H1 (cell line): ENCODE measurements around the gene TMEM82. TPM values are rescaled to one million over a fixed set of nuclear protein-coding genes. Genes with fewer than 3 reads are reported as not detected.

Experiments used
- CTCF ChIA-PET: fragments of 300-600 bp; sonication (Branson Sonifier 250); formaldehyde crosslinking; loops from one replicate; lab custom pipeline; 2021; ENCODE audit not compliant: partially characterized antibody; lab: Charles Lee
- POLR2A ChIA-PET: fragments of 300-600 bp; sonication (Branson Sonifier 250); formaldehyde crosslinking; loops from one replicate; lab custom pipeline; 2021; ENCODE audit warnings: inconsistent platforms; ENCODE audit not compliant: partially characterized antibody; lab: Charles Lee
- DNase-seq, 2 experiments: peaks; one replicate each; pipeline versions ENCODE4 v3.0.0 to v3.0.0-alpha.2; 2010 to 2022; ENCODE audit warnings: low spot score in 2 of 2, low read depth in 1 of 2, mixed read lengths in 1 of 2
- FAIRE-seq: peaks from 2 replicates; lab custom pipeline; 2011; peaks lifted over from hg19 to GRCh38; lab: Jason Lieb, UNC
- H2AFZ ChIP-seq: 2 replicates; pipeline ENCODE4 v1.8.1; 2012; ENCODE audit warnings: low read length, inconsistent platforms
- H2AK5ac ChIP-seq: 2 replicates; pipeline ENCODE4 v1.6.1; 2013; ENCODE audit warnings: low read depth, low read length
- H2BK120ac ChIP-seq: replicated peaks from 2 replicates; pipeline ENCODE3; 2013; ENCODE audit warnings: low read depth, low read length, inconsistent platforms
- H2BK12ac ChIP-seq: 2 replicates; pipeline ENCODE4 v1.6.1; 2013; ENCODE audit warnings: low read depth, low read length
- H2BK15ac ChIP-seq: 2 replicates; pipeline ENCODE4 v1.6.1; 2013; ENCODE audit warnings: low read length
- H2BK20ac ChIP-seq: 2 replicates; pipeline ENCODE4 v1.6.1; 2013; ENCODE audit warnings: low read length
- H2BK5ac ChIP-seq: 2 replicates; pipeline ENCODE4 v1.6.1; 2013; ENCODE audit warnings: low read depth, low read length
- H3K14ac ChIP-seq: 2 replicates; pipeline ENCODE4 v1.6.1; 2013; ENCODE audit warnings: inconsistent platforms; ENCODE audit not compliant: insufficient read length
- H3K18ac ChIP-seq: 2 replicates; pipeline ENCODE4 v1.6.1; 2013; ENCODE audit warnings: low read length; ENCODE audit errors: extremely low read depth
- H3K23ac ChIP-seq: 2 replicates; pipeline ENCODE4 v1.6.1; 2013; ENCODE audit warnings: inconsistent platforms; ENCODE audit not compliant: insufficient read length
- H3K23me2 ChIP-seq: 2 replicates; pipeline ENCODE4 v1.6.1; 2013; ENCODE audit warnings: low read depth, low read length
- H3K27ac ChIP-seq: 2 replicates; pipeline ENCODE4 v1.6.1; 2011; ENCODE audit warnings: low read depth, low read length, inconsistent platforms
- H3K27me3 ChIP-seq, 4 experiments: replicated peaks in 1 of 4; 1 replicate in 1 of 4; 2 replicates in 3 of 4; pipeline versions ENCODE4 v1.6.1 to v1.8.1; 2011 to 2013; ENCODE audit warnings: low read length in 3 of 4, mild to moderate bottlenecking in 3 of 4, inconsistent platforms in 2 of 4, mixed read lengths in 2 of 4, moderate library complexity in 1 of 4; ENCODE audit not compliant: control insufficient read depth in 3 of 4, insufficient read depth in 3 of 4; ENCODE audit errors: extremely low read depth in 1 of 4
- H3K36me3 ChIP-seq, 4 experiments: 2 replicates each; pipeline versions ENCODE4 v1.6.1 to v1.8.1; 2011 to 2013; ENCODE audit warnings: mild to moderate bottlenecking in 4 of 4, low read length in 3 of 4, moderate library complexity in 2 of 4, control low read depth in 1 of 4, inconsistent platforms in 1 of 4; ENCODE audit not compliant: insufficient read depth in 4 of 4, control insufficient read depth in 2 of 4
- H3K4ac ChIP-seq: replicated peaks from 2 replicates; pipeline ENCODE3; 2013; ENCODE audit warnings: low read length, low read depth, mixed read lengths, inconsistent platforms; ENCODE audit not compliant: insufficient read length
- H3K4me1 ChIP-seq, 4 experiments: replicated peaks in 1 of 4; 1 replicate in 1 of 4; 2 replicates in 3 of 4; pipeline versions ENCODE4 v1.6.1 to v1.8.1; 2011 to 2013; ENCODE audit warnings: low read length in 3 of 4, inconsistent platforms in 2 of 4, mixed read lengths in 1 of 4; ENCODE audit not compliant: insufficient read depth in 4 of 4, control insufficient read depth in 3 of 4
- H3K4me2 ChIP-seq, 2 experiments: 2 replicates each; pipeline versions ENCODE4 v1.6.1 to v1.8.1; 2011 to 2013; ENCODE audit warnings: low read depth in 2 of 2, low read length in 2 of 2, control low read depth in 1 of 2, inconsistent platforms in 1 of 2, mild to moderate bottlenecking in 1 of 2; ENCODE audit not compliant: insufficient read depth in 1 of 2
- H3K4me3 ChIP-seq, 4 experiments: fragments of 200-600, 300-600 bp in 1 of 4; sonication (generic), shearing (Covaris generic), sonication (Bioruptor Twin) in 1 of 4; 2 replicates each; pipeline versions ENCODE4 v1.5.1 to v1.8.1; 2011 to 2016; ENCODE audit warnings: low read length in 4 of 4, low read depth in 3 of 4, control low read depth in 2 of 4, inconsistent platforms in 2 of 4, mild to moderate bottlenecking in 2 of 4, mixed read lengths in 1 of 4, moderate library complexity in 1 of 4; ENCODE audit not compliant: insufficient read depth in 2 of 4; ENCODE audit errors: extremely low read depth in 1 of 4
- H3K56ac ChIP-seq: replicated peaks from 2 replicates; pipeline ENCODE3; 2013; ENCODE audit warnings: low read depth, mild to moderate bottlenecking, mixed read lengths, low read length, inconsistent platforms; ENCODE audit not compliant: insufficient read length
- H3K79me1 ChIP-seq: 2 replicates; pipeline ENCODE4 v1.6.1; 2013; ENCODE audit warnings: low read depth, low read length, control low read depth
- H3K79me2 ChIP-seq, 2 experiments: 2 replicates each; pipeline versions ENCODE4 v1.6.1 to v1.8.1; 2012 to 2013; ENCODE audit warnings: low read length in 2 of 2, mild to moderate bottlenecking in 2 of 2, inconsistent platforms in 1 of 2; ENCODE audit not compliant: insufficient read depth in 2 of 2, control insufficient read depth in 1 of 2
- H3K9ac ChIP-seq, 4 experiments: replicated peaks in 1 of 4; 1 replicate in 1 of 4; 2 replicates in 3 of 4; pipeline versions ENCODE4 v1.6.1 to v1.8.1; 2011 to 2013; ENCODE audit warnings: low read depth in 3 of 4, low read length in 3 of 4, control low read depth in 2 of 4, mild to moderate bottlenecking in 2 of 4, moderate library complexity in 2 of 4, inconsistent platforms in 1 of 4; ENCODE audit errors: extremely low read depth in 1 of 4
- H3K9me3 ChIP-seq, 2 experiments: 2 replicates each; pipeline versions ENCODE4 v1.6.1 to v1.8.1; 2012 to 2013; ENCODE audit warnings: mild to moderate bottlenecking in 2 of 2, moderate library complexity in 2 of 2, control low read depth in 1 of 2, inconsistent platforms in 1 of 2, low read depth in 1 of 2, low read length in 1 of 2, mixed read lengths in 1 of 2; ENCODE audit not compliant: insufficient read depth in 2 of 2
- H4K20me1 ChIP-seq, 2 experiments: replicated peaks in 1 of 2; 2 replicates each; pipeline versions ENCODE3 to v1.8.1; 2011 to 2013; ENCODE audit warnings: inconsistent platforms in 2 of 2, low read length in 2 of 2, mild to moderate bottlenecking in 1 of 2; ENCODE audit not compliant: insufficient read depth in 2 of 2, control insufficient read depth in 1 of 2
- H4K5ac ChIP-seq: 2 replicates; pipeline ENCODE4 v1.6.1; 2013; ENCODE audit warnings: low read length, low read depth, mixed read lengths, inconsistent platforms; ENCODE audit not compliant: insufficient read length
- H4K8ac ChIP-seq: 2 replicates; pipeline ENCODE4 v1.8.0; 2013; ENCODE audit warnings: mild to moderate bottlenecking, moderate library complexity, low read length, inconsistent platforms; ENCODE audit not compliant: insufficient read depth; ENCODE audit errors: extremely low read depth
- H4K91ac ChIP-seq: replicated peaks from 2 replicates; pipeline ENCODE3; 2013; ENCODE audit warnings: low read length, mixed read lengths, inconsistent platforms; ENCODE audit not compliant: insufficient read length
- CREB1 ChIP-seq: IDR thresholded peaks from 2 replicates; pipeline ENCODE4 v1.6.1; 2012; ENCODE audit warnings: inconsistent platforms
- KDM1A ChIP-seq: fragments of 200-600, 300-600 bp; sonication (generic); IDR thresholded peaks from 2 replicates; pipeline ENCODE4 v1.7.1; 2016; ENCODE audit warnings: mild to moderate bottlenecking, low read length, borderline replicate concordance
- MAFK ChIP-seq: IDR thresholded peaks from 2 replicates; pipeline ENCODE4 v1.6.1; 2012; ENCODE audit warnings: low read depth, mild to moderate bottlenecking, improper control_type of control experiment, low read length
- TAF1 ChIP-seq: IDR thresholded peaks from 2 replicates; pipeline ENCODE4 v1.6.1; 2011; ENCODE audit warnings: mild to moderate bottlenecking, low read depth, low read length
- TAF7 ChIP-seq: optimal IDR thresholded peaks from 2 replicates; pipeline ENCODE3; 2011; ENCODE audit warnings: low read depth, mild to moderate bottlenecking, inconsistent platforms, low read length, moderate library complexity, borderline replicate concordance
- WGBS, 2 experiments: shearing (Covaris generic) in 1 of 2; methylation state at CpG; one replicate each; pipeline versions ENCODE4 v1.1.6 to v1.1.7; 2013 to 2015; ENCODE audit warnings: low lambda C conversion rate in 2 of 2, mixed read lengths in 2 of 2, inconsistent platforms in 1 of 2, low coverage in 1 of 2, missing lambda C conversion rate in 1 of 2; ENCODE audit not compliant: insufficient replicate concordance in 2 of 2, insufficient coverage in 1 of 2, insufficient read length in 1 of 2; ENCODE audit errors: extremely low coverage in 1 of 2, missing lambda C conversion rate in 1 of 2; 5-methylcytosine and 5-hydroxymethylcytosine counted together
- long read RNA-seq, 2 experiments: library from RNA in 1 of 2; library from capped mRNA in 1 of 2; stranded (forward); transcript quantifications; one replicate each; pipeline ENCODE4 v2.0.0, GENCODE V29; 2021; ENCODE audit warnings: inconsistent platforms in 1 of 2
- polyA minus RNA-seq, 3 experiments: library from RNA; depleted of rRNA, polyadenylated mRNA; stranded (reverse); fragments of >200 nt; gene quantifications; 1 replicate in 2 of 3; 2 replicates in 1 of 3; pipeline ENCODE4 v1.2.3, GENCODE V29; 2011
- polyA plus RNA-seq, 7 experiments: library from polyadenylated mRNA; depleted of rRNA in 3 of 7; stranded (reverse) in 5 of 7; unstranded in 2 of 7; fragments of >200 nt in 5 of 7; fragments of 200-250 nt in 2 of 7; gene quantifications; 1 replicate in 5 of 7; 2 replicates in 1 of 7; 4 replicates in 1 of 7; pipeline versions ENCODE4 v1.2.1 to v1.2.3, GENCODE V29; 2011 to 2013; ENCODE audit warnings: missing spikeins in 2 of 7, mixed read lengths in 2 of 7
- total RNA-seq: library from RNA; stranded (reverse); fragmentation: NEBNext Ultra II Directional; extraction: Animal tissue kit (Norgen Biotek cat#: 25700); gene quantifications from 2 replicates; pipeline ENCODE4 v1.2.1, GENCODE V29; 2021

TMEM82 gene
- total RNA-seq (0.21 and 0.32 TPM in 2 replicates), polyA plus RNA-seq (2011; rRNA removed) (2.1 and 3.5 TPM in 2 replicates), polyA minus RNA-seq (2011; rRNA and poly(A)+ RNA removed) (0.19 and 0.61 TPM in 2 replicates)
- polyA plus RNA-seq (2011; cell fraction: cytosol; rRNA removed) = 1.5 TPM
- 2.0 TPM for polyA plus RNA-seq (2011; cell fraction: nucleus; rRNA removed)
- polyA plus RNA-seq (2012, experiment 1 of 2) = 0.46 to 1.7 TPM (median 1.1 TPM) in 4 replicates
- polyA plus RNA-seq (2012, experiment 2 of 2) = 0.91 TPM
- 0.73 TPM for polyA plus RNA-seq (2013, experiment 1 of 2)
- 0.66 TPM for polyA plus RNA-seq (2013, experiment 2 of 2)
- 1.5 TPM for polyA minus RNA-seq (2011; cell fraction: cytosol; rRNA and poly(A)+ RNA removed)
- 1.1 TPM for polyA minus RNA-seq (2011; cell fraction: nucleus; rRNA and poly(A)+ RNA removed)
- long read RNA-seq, experiment 1, partial matches to known transcripts = 0 of 1 reads
- long read RNA-seq, experiment 1, other reads (novel, unspliced or antisense) = 0 of 1 reads
- long read RNA-seq, experiment 2 = 0 reads

GRCh38 chr1:15742339-15742801 is at the start of gene TMEM82:
TSS of gene TMEM82 (plus strand) at chr1:15742499. CDS start at chr1:15742560, 61 bp downstream.
- Histone ChIP-seq H4K20me1 (peaks cover 2% of the 10 kb centered on the region in 2 experiments), H3K27ac (no peak within 1 kb of the TSS), H2AFZ (peak within 1 kb of the TSS; percentile 95), H3K14ac (no peak within 1 kb of the TSS), H2BK120ac (no peak within 1 kb of the TSS), H3K9me3 (no peaks in the 10 kb centered on the region), H2BK5ac (no peak within 1 kb of the TSS; the same call in 1 of the 2 replicates), H3K4me2 (peak within 1 kb of the TSS; percentile 16 to 59; a peak in 3 of 4 replicates), H3K18ac (peak within 1 kb of the TSS; percentile 33), H4K91ac (peak within 1 kb of the TSS; percentile 91), H3K23ac (no peak within 1 kb of the TSS), H4K8ac (peak within 1 kb of the TSS; percentile 76), H2BK20ac (no peak within 1 kb of the TSS), H4K5ac (peak within 1 kb of the TSS; percentile 62), H3K23me2 (no peaks in the 10 kb centered on the region; the same call in 1 of the 2 replicates), H3K27me3 (no peaks in the 10 kb centered on the region), H2BK15ac (peak within 1 kb of the TSS; percentile 72; the same call in 1 of the 2 replicates), H3K9ac (no peak within 1 kb of the TSS; a peak in 1 of 7 replicates), H3K36me3 (no peaks in the 10 kb centered on the region), H3K4ac (peak within 1 kb of the TSS; percentile 29), H3K79me2 (no peaks in the 10 kb centered on the region), H2BK12ac (peak within 1 kb of the TSS; percentile 75; the same call in 1 of the 2 replicates), H3K4me3 (peak within 1 kb of the TSS in 1 of 4 experiments; percentile 44; a peak in 2 of 8 replicates), H3K4me1 (peaks cover 0 to 18% (median 5%) of the 10 kb centered on the region in 4 experiments; a peak in 5 of 7 replicates), H3K79me1 (no peaks in the 10 kb centered on the region), H2AK5ac (0 out of 2 replicates have a peak within 1 kb of the TSS, but pooled peaks have one; percentile 13), H3K56ac (peak within 1 kb of the TSS; percentile 39)
- CTCF ChIA-PET = interaction anchor here (1.0 to 6.1 kb wide), 9 partner anchors 11 to 155 kb away, joined by 3 to 41 read pairs (median 9); no protein-coding TSS in a partner anchor
- WGBS, 2 experiments = 57% methylated on average over 3 of the region's 14 CpGs; no CpG with 5 or more reads in 1 of the 2 experiments
- POLR2A ChIA-PET = interaction anchor here (0.9 to 1.4 kb wide), 5 partner anchors 12 to 227 kb away, joined by 3 to 4 read pairs (median 3); no protein-coding TSS in a partner anchor
- DNase-seq (peak in 1 of 2 experiments; percentile 67), FAIRE-seq (no peak)
- no peak for TF ChIP-seq CREB1
- TF ChIP-seq TAF1 = peak; percentile 27; the same call in 1 of the 2 replicates
- TF ChIP-seq TAF7 = no peak
- TF ChIP-seq KDM1A = peak; percentile 39; the same call in 1 of the 2 replicates
- TF ChIP-seq MAFK = no peak
